K562 (cell line): ENCODE results near the gene USP32. TPM values are rescaled to one million over a fixed set of nuclear protein-coding genes. Genes with fewer than 3 reads are reported as not detected.

Experiments used
- ARID1B ChIP-seq: fragments of 450-650 bp; IDR thresholded peaks from 2 replicates; pipeline ENCODE4 v1.6.1; 2016; ENCODE audit warnings: antibody characterized with exemption, mild to moderate bottlenecking, inconsistent platforms
- CBFA2T2 ChIP-seq: fragments of 450-650 bp; conservative IDR thresholded peaks from 2 replicates; pipeline ENCODE4 v1.6.1; 2017; ENCODE audit warnings: mild to moderate bottlenecking
- CGGBP1 ChIP-seq: fragments of 250-450 bp; sonication (Bioruptor Pico); IDR thresholded peaks from 2 replicates; pipeline ENCODE4 v1.9.0; 2021; ENCODE audit warnings: mild to moderate bottlenecking
- FIP1L1 ChIP-seq: fragments of 200-400 bp; formaldehyde crosslinking; IDR thresholded peaks from 2 replicates; pipeline ENCODE4 v1.6.1; 2018; ENCODE audit warnings: mild to moderate bottlenecking, low read depth, low read length; ENCODE audit not compliant: poor library complexity, severe bottlenecking
- FOXP4 ChIP-seq: sonication (generic); formaldehyde crosslinking; IDR thresholded peaks from 2 replicates; pipeline ENCODE4 v1.8.0; 2022; ENCODE audit warnings: mild to moderate bottlenecking, missing genetic modification reagents, borderline replicate concordance
- NCOA2 ChIP-seq, 2 experiments: fragments of 450-650 bp; IDR thresholded peaks; 2 replicates each; pipeline ENCODE4 v1.6.1; 2018; ENCODE audit warnings: mild to moderate bottlenecking in 2 of 2, moderate library complexity in 1 of 2; ENCODE audit not compliant: partially characterized antibody in 2 of 2
- SIN3A ChIP-seq, 2 experiments: fragments of 150-350 bp in 1 of 2; IDR thresholded peaks; 2 replicates each; pipeline ENCODE4 v1.6.1; 2011 to 2016; ENCODE audit warnings: borderline replicate concordance in 2 of 2, low read depth in 2 of 2, low read length in 2 of 2, mild to moderate bottlenecking in 2 of 2, moderate library complexity in 2 of 2; ENCODE audit not compliant: control insufficient read depth in 1 of 2
- SP1 ChIP-seq: sonication (generic); formaldehyde crosslinking; IDR thresholded peaks from 2 replicates; pipeline ENCODE4 v1.8.1; 2022; ENCODE audit warnings: mild to moderate bottlenecking, missing genetic modification reagents
- ZNF253 ChIP-seq: fragments of 250-450 bp; sonication (Bioruptor Pico); conservative IDR thresholded peaks from 2 replicates; pipeline ENCODE4 v1.6.1; 2021; ENCODE audit warnings: mild to moderate bottlenecking
- ZNF57 ChIP-seq: fragments of 450-650 bp; formaldehyde crosslinking; IDR thresholded peaks from 2 replicates; pipeline ENCODE4 v1.4.0; 2020; ENCODE audit warnings: mild to moderate bottlenecking, moderate library complexity
- polyA plus RNA-seq, 8 experiments: library from polyadenylated mRNA; depleted of rRNA in 4 of 8; stranded (reverse) in 5 of 8; unstranded in 3 of 8; fragments of >200 nt; fragmentation: Nextera tagmentation in 2 of 8; fragmentation: Illumina TruSeq in 1 of 8; extraction: Ambion mirVana in 2 of 8; extraction: Trizol in 1 of 8; gene quantifications; 2 replicates each; pipeline versions ENCODE4 v1.2.1 to v1.2.3, GENCODE V29; 2011 to 2014; ENCODE audit warnings: inconsistent platforms in 1 of 8, missing spikeins in 1 of 8
- total RNA-seq, 7 experiments: library from RNA; depleted of rRNA in 6 of 7; stranded (reverse); fragments of >200 nt in 6 of 7; fragmentation: Illumina TruSeq in 2 of 7; extraction: Trizol in 2 of 7; gene quantifications; 2 replicates each; pipeline versions ENCODE4 v1.2.1 to v1.2.3, GENCODE V29; 2011 to 2021; ENCODE audit warnings: low replicate concordance in 1 of 7
- TF ChIP-seq, protein P1 (sequence below): fragments of 200-800 bp; sonication (Bioruptor generic); IDR thresholded peaks from 2 replicates; pipeline ENCODE4 v1.6.1; 2016; ENCODE audit warnings: missing genetic modification characterization, missing compliant biosample characterization
- TF ChIP-seq, protein P2 (sequence below): fragments of 250-450 bp; sonication (Bioruptor Pico); IDR thresholded peaks from 2 replicates; pipeline ENCODE4 v1.9.0; 2021; ENCODE audit warnings: mild to moderate bottlenecking, inconsistent platforms
- TF ChIP-seq, protein P3 (sequence below): sonication (generic); formaldehyde crosslinking; IDR thresholded peaks from 2 replicates; pipeline ENCODE4 v1.8.1; 2023; ENCODE audit warnings: mild to moderate bottlenecking, missing genetic modification reagents

Gene USP32
- total and polyA plus RNA-seq, 9 of the 15 experiments (the other 6 are each of a cell fraction or from before 2014, with no cell fraction given), result 18.0 to 69.3 (median 47.1) TPM

GRCh38 chr17:60139438-60140285, 252.3 kb downstream of the USP32 start (continued):
- TF ChIP-seq SP1 (CRISPR knock-in tag), result no peak
- peak; percentile 100 for TF ChIP-seq SIN3A (IDR thresholded peaks at IDR 0.05; ENCODE audit: borderline replicate concordance in 2 of 2, control insufficient read depth in 1 of 2, low read depth in 2 of 2, low read length in 2 of 2)
- no peak for TF ChIP-seq NCOA2 (IDR thresholded peaks at IDR 0.05; ENCODE audit: partially characterized antibody in 2 of 2)
- TF ChIP-seq, protein P1, sequence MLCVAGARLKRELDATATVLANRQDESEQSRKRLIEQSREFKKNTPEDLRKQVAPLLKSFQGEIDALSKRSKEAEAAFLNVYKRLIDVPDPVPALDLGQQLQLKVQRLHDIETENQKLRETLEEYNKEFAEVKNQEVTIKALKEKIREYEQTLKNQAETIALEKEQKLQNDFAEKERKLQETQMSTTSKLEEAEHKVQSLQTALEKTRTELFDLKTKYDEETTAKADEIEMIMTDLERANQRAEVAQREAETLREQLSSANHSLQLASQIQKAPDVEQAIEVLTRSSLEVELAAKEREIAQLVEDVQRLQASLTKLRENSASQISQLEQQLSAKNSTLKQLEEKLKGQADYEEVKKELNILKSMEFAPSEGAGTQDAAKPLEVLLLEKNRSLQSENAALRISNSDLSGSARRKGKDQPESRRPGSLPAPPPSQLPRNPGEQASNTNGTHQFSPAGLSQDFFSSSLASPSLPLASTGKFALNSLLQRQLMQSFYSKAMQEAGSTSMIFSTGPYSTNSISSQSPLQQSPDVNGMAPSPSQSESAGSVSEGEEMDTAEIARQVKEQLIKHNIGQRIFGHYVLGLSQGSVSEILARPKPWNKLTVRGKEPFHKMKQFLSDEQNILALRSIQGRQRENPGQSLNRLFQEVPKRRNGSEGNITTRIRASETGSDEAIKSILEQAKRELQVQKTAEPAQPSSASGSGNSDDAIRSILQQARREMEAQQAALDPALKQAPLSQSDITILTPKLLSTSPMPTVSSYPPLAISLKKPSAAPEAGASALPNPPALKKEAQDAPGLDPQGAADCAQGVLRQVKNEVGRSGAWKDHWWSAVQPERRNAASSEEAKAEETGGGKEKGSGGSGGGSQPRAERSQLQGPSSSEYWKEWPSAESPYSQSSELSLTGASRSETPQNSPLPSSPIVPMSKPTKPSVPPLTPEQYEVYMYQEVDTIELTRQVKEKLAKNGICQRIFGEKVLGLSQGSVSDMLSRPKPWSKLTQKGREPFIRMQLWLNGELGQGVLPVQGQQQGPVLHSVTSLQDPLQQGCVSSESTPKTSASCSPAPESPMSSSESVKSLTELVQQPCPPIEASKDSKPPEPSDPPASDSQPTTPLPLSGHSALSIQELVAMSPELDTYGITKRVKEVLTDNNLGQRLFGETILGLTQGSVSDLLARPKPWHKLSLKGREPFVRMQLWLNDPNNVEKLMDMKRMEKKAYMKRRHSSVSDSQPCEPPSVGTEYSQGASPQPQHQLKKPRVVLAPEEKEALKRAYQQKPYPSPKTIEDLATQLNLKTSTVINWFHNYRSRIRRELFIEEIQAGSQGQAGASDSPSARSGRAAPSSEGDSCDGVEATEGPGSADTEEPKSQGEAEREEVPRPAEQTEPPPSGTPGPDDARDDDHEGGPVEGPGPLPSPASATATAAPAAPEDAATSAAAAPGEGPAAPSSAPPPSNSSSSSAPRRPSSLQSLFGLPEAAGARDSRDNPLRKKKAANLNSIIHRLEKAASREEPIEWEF (CRISPR knock-in tag), result no peak
- TF ChIP-seq ZNF253 (CRISPR knock-in tag), result no peak
- TF ChIP-seq CBFA2T2, result no peak
- TF ChIP-seq, protein P2, sequence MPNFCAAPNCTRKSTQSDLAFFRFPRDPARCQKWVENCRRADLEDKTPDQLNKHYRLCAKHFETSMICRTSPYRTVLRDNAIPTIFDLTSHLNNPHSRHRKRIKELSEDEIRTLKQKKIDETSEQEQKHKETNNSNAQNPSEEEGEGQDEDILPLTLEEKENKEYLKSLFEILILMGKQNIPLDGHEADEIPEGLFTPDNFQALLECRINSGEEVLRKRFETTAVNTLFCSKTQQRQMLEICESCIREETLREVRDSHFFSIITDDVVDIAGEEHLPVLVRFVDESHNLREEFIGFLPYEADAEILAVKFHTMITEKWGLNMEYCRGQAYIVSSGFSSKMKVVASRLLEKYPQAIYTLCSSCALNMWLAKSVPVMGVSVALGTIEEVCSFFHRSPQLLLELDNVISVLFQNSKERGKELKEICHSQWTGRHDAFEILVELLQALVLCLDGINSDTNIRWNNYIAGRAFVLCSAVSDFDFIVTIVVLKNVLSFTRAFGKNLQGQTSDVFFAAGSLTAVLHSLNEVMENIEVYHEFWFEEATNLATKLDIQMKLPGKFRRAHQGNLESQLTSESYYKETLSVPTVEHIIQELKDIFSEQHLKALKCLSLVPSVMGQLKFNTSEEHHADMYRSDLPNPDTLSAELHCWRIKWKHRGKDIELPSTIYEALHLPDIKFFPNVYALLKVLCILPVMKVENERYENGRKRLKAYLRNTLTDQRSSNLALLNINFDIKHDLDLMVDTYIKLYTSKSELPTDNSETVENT (CRISPR knock-in tag), result no peak
- no peak for TF ChIP-seq CGGBP1 (CRISPR knock-in tag)
- peak; percentile 59 for TF ChIP-seq FIP1L1
- TF ChIP-seq, protein P3, sequence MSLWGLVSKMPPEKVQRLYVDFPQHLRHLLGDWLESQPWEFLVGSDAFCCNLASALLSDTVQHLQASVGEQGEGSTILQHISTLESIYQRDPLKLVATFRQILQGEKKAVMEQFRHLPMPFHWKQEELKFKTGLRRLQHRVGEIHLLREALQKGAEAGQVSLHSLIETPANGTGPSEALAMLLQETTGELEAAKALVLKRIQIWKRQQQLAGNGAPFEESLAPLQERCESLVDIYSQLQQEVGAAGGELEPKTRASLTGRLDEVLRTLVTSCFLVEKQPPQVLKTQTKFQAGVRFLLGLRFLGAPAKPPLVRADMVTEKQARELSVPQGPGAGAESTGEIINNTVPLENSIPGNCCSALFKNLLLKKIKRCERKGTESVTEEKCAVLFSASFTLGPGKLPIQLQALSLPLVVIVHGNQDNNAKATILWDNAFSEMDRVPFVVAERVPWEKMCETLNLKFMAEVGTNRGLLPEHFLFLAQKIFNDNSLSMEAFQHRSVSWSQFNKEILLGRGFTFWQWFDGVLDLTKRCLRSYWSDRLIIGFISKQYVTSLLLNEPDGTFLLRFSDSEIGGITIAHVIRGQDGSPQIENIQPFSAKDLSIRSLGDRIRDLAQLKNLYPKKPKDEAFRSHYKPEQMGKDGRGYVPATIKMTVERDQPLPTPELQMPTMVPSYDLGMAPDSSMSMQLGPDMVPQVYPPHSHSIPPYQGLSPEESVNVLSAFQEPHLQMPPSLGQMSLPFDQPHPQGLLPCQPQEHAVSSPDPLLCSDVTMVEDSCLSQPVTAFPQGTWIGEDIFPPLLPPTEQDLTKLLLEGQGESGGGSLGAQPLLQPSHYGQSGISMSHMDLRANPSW, result no peak
- TF ChIP-seq ZNF57 (CRISPR knock-in tag), result no peak
- TF ChIP-seq FOXP4 (CRISPR knock-in tag), result peak; percentile 94; the same call in 1 of the 2 replicates
- no peak for TF ChIP-seq ARID1B
